Effector memory CD8-positive, alpha-beta T cell (primary cell): ENCODE results near the gene NDUFAF8.

Experiments
- ATAC-seq: fragments of 150-1000 bp; cut with Tn5 transposase; replicated peaks from 2 replicates; pipeline ENCODE4 v1.10.0; 2021; ENCODE audit warnings: mild to moderate bottlenecking, moderate library complexity
- DNase-seq, 3 experiments: peaks; one replicate each; pipeline ENCODE4 v3.0.0; 2021
- H3K27ac Mint-ChIP-seq, 2 donors: one replicate each; pipeline ENCODE4 v1.8.0; 2022; ENCODE audit warnings: mild to moderate bottlenecking in 2 of 2, mixed read lengths in 2 of 2, moderate library complexity in 2 of 2
- H3K27me3 Mint-ChIP-seq, 2 donors: one replicate each; pipeline ENCODE4 v1.8.0; 2022; ENCODE audit warnings: mixed read lengths in 2 of 2
- H3K36me3 Mint-ChIP-seq: one replicate; pipeline ENCODE4 v1.8.0; 2022; ENCODE audit warnings: mild to moderate bottlenecking, moderate library complexity, mixed read lengths; ENCODE audit not compliant: insufficient read depth
- H3K4me1 Mint-ChIP-seq, 2 donors: one replicate each; pipeline ENCODE4 v1.8.0; 2022; ENCODE audit warnings: low read depth in 2 of 2, mixed read lengths in 2 of 2
- H3K4me3 Mint-ChIP-seq, 2 donors: one replicate each; pipeline ENCODE4 v1.8.0; 2022; ENCODE audit warnings: mild to moderate bottlenecking in 2 of 2, mixed read lengths in 2 of 2, moderate library complexity in 2 of 2
- H3K9me3 Mint-ChIP-seq, 2 donors: one replicate each; pipeline ENCODE4 v1.8.0; 2022; ENCODE audit warnings: mixed read lengths in 2 of 2

The NDUFAF8 gene

GRCh38 chr17:81233811-81234505, 5.2 kb upstream of the NDUFAF8 start:
- peaks cover 24 to 28% of the 10 kb centered on the region in 2 donors for H3K4me1 Mint-ChIP-seq
- no peaks in the 10 kb centered on the region for H3K27me3 Mint-ChIP-seq
- peaks cover 29% of the 10 kb centered on the region for H3K36me3 Mint-ChIP-seq
- H3K27ac Mint-ChIP-seq: no peak overlapping the region
- H3K4me3 Mint-ChIP-seq: no peak overlapping the region
- no peaks in the 10 kb centered on the region for H3K9me3 Mint-ChIP-seq
- ATAC-seq (no peak), DNase-seq (no peak)

- peaks cover 24 to 28% of the 10 kb centered on the region in 2 donors for H3K4me1 Mint-ChIP-seq
These were observed 4.6 kb upstream of the NDUFAF8 start for GRCh38 chr17:81234506-81234855.

GRCh38 chr17:81234940-81235821, 3.9 kb upstream of the NDUFAF8 start:
- H3K4me1 Mint-ChIP-seq: peaks cover 21 to 33% of the 10 kb centered on the region in 2 donors
- no peaks in the 10 kb centered on the region for H3K9me3 Mint-ChIP-seq
- ATAC-seq: no peak
- no peak for DNase-seq
- no peak overlapping the region for H3K4me3 Mint-ChIP-seq
- peak overlapping the region in 1 of 2 donors; percentile 72 for H3K27ac Mint-ChIP-seq
- H3K27me3 Mint-ChIP-seq: no peaks in the 10 kb centered on the region
- H3K36me3 Mint-ChIP-seq: peaks cover 25% of the 10 kb centered on the region

More at GRCh38 chr17:81234506-81234855, 4.6 kb upstream of the NDUFAF8 start:
- no peak for ATAC-seq
- DNase-seq: no peak
- Mint-ChIP-seq H3K36me3 (peaks cover 28% of the 10 kb centered on the region), H3K27ac (peak overlapping the region in 1 of 2 donors; percentile 72), H3K4me3 (no peak overlapping the region), H3K9me3 (no peaks in the 10 kb centered on the region), H3K27me3 (no peaks in the 10 kb centered on the region)

GRCh38 chr17:81235822-81236740, 3.0 kb upstream of the NDUFAF8 start:
- DNase-seq (no peak), ATAC-seq (no peak)
- Mint-ChIP-seq H3K27ac (no peak overlapping the region), H3K9me3 (no peaks in the 10 kb centered on the region), H3K27me3 (no peaks in the 10 kb centered on the region), H3K4me1 (peaks cover 27 to 36% of the 10 kb centered on the region in 2 donors), H3K4me3 (no peak overlapping the region), H3K36me3 (peaks cover 34% of the 10 kb centered on the region)

- DNase-seq (no peak), ATAC-seq (no peak)
- Mint-ChIP-seq H3K36me3 (peaks cover 37% of the 10 kb centered on the region), H3K27ac (no peak overlapping the region), H3K4me3 (peak overlapping the region; percentile 79 to 85), H3K4me1 (peaks cover 34 to 43% of the 10 kb centered on the region in 2 donors), H3K9me3 (no peaks in the 10 kb centered on the region), H3K27me3 (no peaks in the 10 kb centered on the region)
These were observed 2.3 kb upstream of the NDUFAF8 start for GRCh38 chr17:81236784-81237183.

- ATAC-seq (no peak), DNase-seq (no peak)
- Mint-ChIP-seq H3K36me3 (peaks cover 37% of the 10 kb centered on the region), H3K9me3 (no peaks in the 10 kb centered on the region), H3K27me3 (no peaks in the 10 kb centered on the region), H3K4me1 (peaks cover 40 to 48% of the 10 kb centered on the region in 2 donors), H3K4me3 (peak overlapping the region; percentile 79 to 85), H3K27ac (peak overlapping the region in 1 of 2 donors; percentile 75)
These were observed 1.3 kb upstream of the NDUFAF8 start for GRCh38 chr17:81237591-81238489.

GRCh38 chr17:81238490-81238814, 666 bp upstream of the NDUFAF8 start:
- Mint-ChIP-seq H3K27me3 (no peaks in the 10 kb centered on the region), H3K4me3 (peak overlapping the region; percentile 79 to 85), H3K4me1 (peaks cover 40 to 48% of the 10 kb centered on the region in 2 donors), H3K27ac (peak overlapping the region; percentile 45 to 75), H3K9me3 (no peaks in the 10 kb centered on the region), H3K36me3 (peaks cover 37% of the 10 kb centered on the region)
- DNase-seq (no peak), ATAC-seq (no peak)

GRCh38 chr17:81239714-81240555, 817 bp downstream of the NDUFAF8 start:
- Mint-ChIP-seq H3K9me3 (no peaks in the 10 kb centered on the region), H3K27ac (peak overlapping the region; percentile 45 to 75), H3K4me3 (peak overlapping the region; percentile 79 to 85), H3K36me3 (peaks cover 27% of the 10 kb centered on the region), H3K27me3 (no peaks in the 10 kb centered on the region), H3K4me1 (peaks cover 35 to 45% of the 10 kb centered on the region in 2 donors)
- DNase-seq: peak; percentile 28 to 35 (median 32)
- ATAC-seq: peak; percentile 4

GRCh38 chr17:81240761-81241160, 1.6 kb downstream of the NDUFAF8 start:
- Mint-ChIP-seq H3K36me3 (peaks cover 27% of the 10 kb centered on the region), H3K9me3 (no peaks in the 10 kb centered on the region), H3K27ac (no peak overlapping the region), H3K27me3 (no peaks in the 10 kb centered on the region), H3K4me1 (peaks cover 33 to 36% of the 10 kb centered on the region in 2 donors), H3K4me3 (peak overlapping the region; percentile 79 to 85)
- no peak for ATAC-seq
- no peak for DNase-seq

- Mint-ChIP-seq H3K9me3 (no peaks in the 10 kb centered on the region), H3K27ac (peak overlapping the region in 1 of 2 donors; percentile 62), H3K4me1 (peaks cover 33% of the 10 kb centered on the region in 2 donors), H3K27me3 (no peaks in the 10 kb centered on the region), H3K4me3 (peak overlapping the region; percentile 21 to 85), H3K36me3 (peaks cover 27% of the 10 kb centered on the region)
- ATAC-seq (no peak), DNase-seq (no peak)
These were observed 2.1 kb downstream of the NDUFAF8 start for GRCh38 chr17:81241203-81241602.

- Mint-ChIP-seq H3K4me3 (peak overlapping the region; percentile 21 to 31), H3K9me3 (no peaks in the 10 kb centered on the region), H3K27ac (peak overlapping the region; percentile 35 to 62), H3K36me3 (peaks cover 27% of the 10 kb centered on the region), H3K27me3 (no peaks in the 10 kb centered on the region), H3K4me1 (peaks cover 33 to 34% of the 10 kb centered on the region in 2 donors)
- ATAC-seq (no peak), DNase-seq (peak; percentile 63 to 65 (median 64))
These were observed 2.7 kb downstream of the NDUFAF8 start for GRCh38 chr17:81241648-81242420.
